Measurements from ENCODE around the gene GUCY2C.

DNA sequence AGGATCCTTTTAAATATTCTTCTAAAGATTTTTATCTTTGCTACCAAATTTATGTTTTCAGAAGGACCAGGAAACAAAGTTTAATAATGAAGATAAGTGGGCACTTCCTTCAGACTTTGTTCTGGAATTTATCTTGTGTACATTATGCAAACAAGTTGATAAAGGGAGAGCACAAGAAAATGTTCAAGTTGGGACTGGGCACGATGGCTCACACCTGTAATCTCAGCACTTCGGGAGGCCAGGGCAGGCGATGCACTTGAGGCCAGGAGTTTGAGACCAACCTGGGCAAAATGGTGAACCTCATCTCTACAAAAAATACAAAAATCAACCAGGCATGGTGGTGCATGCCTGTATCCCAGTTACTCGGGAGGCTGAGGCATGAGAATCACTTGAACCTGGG, 133.4 kb downstream of the GUCY2C start:
- TF ChIP-seq, protein P1, sequence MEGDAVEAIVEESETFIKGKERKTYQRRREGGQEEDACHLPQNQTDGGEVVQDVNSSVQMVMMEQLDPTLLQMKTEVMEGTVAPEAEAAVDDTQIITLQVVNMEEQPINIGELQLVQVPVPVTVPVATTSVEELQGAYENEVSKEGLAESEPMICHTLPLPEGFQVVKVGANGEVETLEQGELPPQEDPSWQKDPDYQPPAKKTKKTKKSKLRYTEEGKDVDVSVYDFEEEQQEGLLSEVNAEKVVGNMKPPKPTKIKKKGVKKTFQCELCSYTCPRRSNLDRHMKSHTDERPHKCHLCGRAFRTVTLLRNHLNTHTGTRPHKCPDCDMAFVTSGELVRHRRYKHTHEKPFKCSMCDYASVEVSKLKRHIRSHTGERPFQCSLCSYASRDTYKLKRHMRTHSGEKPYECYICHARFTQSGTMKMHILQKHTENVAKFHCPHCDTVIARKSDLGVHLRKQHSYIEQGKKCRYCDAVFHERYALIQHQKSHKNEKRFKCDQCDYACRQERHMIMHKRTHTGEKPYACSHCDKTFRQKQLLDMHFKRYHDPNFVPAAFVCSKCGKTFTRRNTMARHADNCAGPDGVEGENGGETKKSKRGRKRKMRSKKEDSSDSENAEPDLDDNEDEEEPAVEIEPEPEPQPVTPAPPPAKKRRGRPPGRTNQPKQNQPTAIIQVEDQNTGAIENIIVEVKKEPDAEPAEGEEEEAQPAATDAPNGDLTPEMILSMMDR (IDR thresholded peaks at IDR 0.05; ENCODE audit: low read depth, low read length, missing input control) = no peak
- TF ChIP-seq TAF1 (conservative IDR thresholded peaks at IDR 0.05) = no peak
